Measurements from ENCODE around the gene BCAS3. TPM values are rescaled to one million over a fixed set of nuclear protein-coding genes. Genes with fewer than 3 reads are reported as not detected.
"Not testable (repeated sequence)": the region's sequence is repeated elsewhere in the genome, so short reads cannot be mapped to it uniquely, and the experiment has no call there.

BCAS3 gene
- total RNA-seq, 1 donor from 2014 or later = 25.6 TPM

GRCh38 chr17:60792250-60792898 is 114.7 kb downstream of the BCAS3 start:
- peak; percentile 31 for DNase-seq (ENCODE audit: low spot score)

- no peak for DNase-seq (ENCODE audit: low spot score)
Measured at GRCh38 chr17:60798576-60798975, 120.9 kb downstream of the BCAS3 start.

- no peak for DNase-seq (ENCODE audit: low spot score)
Measured at GRCh38 chr17:60802377-60802776, 124.7 kb downstream of the BCAS3 start.

GRCh38 chr17:60803059-60803458 is 125.4 kb downstream of the BCAS3 start:
- DNase-seq (ENCODE audit: low spot score) = no peak

- no peak for DNase-seq (ENCODE audit: low spot score)
Measured at GRCh38 chr17:60804831-60805230, 127.2 kb downstream of the BCAS3 start.

- no peak for DNase-seq (ENCODE audit: low spot score)
Measured at GRCh38 chr17:60809421-60809820, 131.8 kb downstream of the BCAS3 start.

- not testable (repeated sequence) for DNase-seq (ENCODE audit: low spot score)
Measured at GRCh38 chr17:60814941-60815340, 137.3 kb downstream of the BCAS3 start.

- DNase-seq (ENCODE audit: low spot score) = no peak
Measured at GRCh38 chr17:60817192-60817591, 139.5 kb downstream of the BCAS3 start.

- DNase-seq (ENCODE audit: low spot score) = no peak
Measured at GRCh38 chr17:60819447-60820130, 141.9 kb downstream of the BCAS3 start.

- no peak for DNase-seq (ENCODE audit: low spot score)
Measured at GRCh38 chr17:60823515-60823914, 145.9 kb downstream of the BCAS3 start.

- no peak for DNase-seq (ENCODE audit: low spot score)
Measured at GRCh38 chr17:60825351-60825750, 147.7 kb downstream of the BCAS3 start.

GRCh38 chr17:60827943-60828342 is 150.3 kb downstream of the BCAS3 start:
- no peak for DNase-seq (ENCODE audit: low spot score)

GRCh38 chr17:60832151-60832585 is 154.5 kb downstream of the BCAS3 start:
- no peak for DNase-seq (ENCODE audit: low spot score)

GRCh38 chr17:60832631-60833030 is 155.0 kb downstream of the BCAS3 start:
- no peak for DNase-seq (ENCODE audit: low spot score)

GRCh38 chr17:60840456-60840855 is 162.8 kb downstream of the BCAS3 start:
- no peak for DNase-seq (ENCODE audit: low spot score)

- DNase-seq (ENCODE audit: low spot score) = no peak
Measured at GRCh38 chr17:60845012-60845411, 167.4 kb downstream of the BCAS3 start.

- DNase-seq (ENCODE audit: low spot score) = no peak
Measured at GRCh38 chr17:60846175-60846574, 168.5 kb downstream of the BCAS3 start.

- DNase-seq (ENCODE audit: low spot score) = no peak
Measured at GRCh38 chr17:60851181-60851580, 173.5 kb downstream of the BCAS3 start.

GRCh38 chr17:60857556-60858080 is 180.0 kb downstream of the BCAS3 start:
- no peak for DNase-seq (ENCODE audit: low spot score)

- no peak for DNase-seq (ENCODE audit: low spot score)
Measured at GRCh38 chr17:60862482-60862881, 184.8 kb downstream of the BCAS3 start.

- DNase-seq (ENCODE audit: low spot score) = no peak
Measured at GRCh38 chr17:60863892-60864707, 186.4 kb downstream of the BCAS3 start.

GRCh38 chr17:60864708-60865005 is 187.0 kb downstream of the BCAS3 start:
- DNase-seq (ENCODE audit: low spot score) = no peak

GRCh38 chr17:60874772-60875171 is 197.1 kb downstream of the BCAS3 start:
- DNase-seq (ENCODE audit: low spot score) = no peak
